ENCODE data around the gene GEMIN4. TPM values are rescaled to one million over a fixed set of nuclear protein-coding genes. Genes with fewer than 3 reads are reported as not detected.

Gene GEMIN4
- total and polyA plus RNA-seq, 2 donors from 2014 or later, result 4.6 to 14.8 TPM

GRCh38 chr17:731644-732066 lies 20.4 kb downstream of the GEMIN4 start:
- peak in 1 of 5 donors; percentile 71 for DNase-seq
- no peak for FAIRE-seq
- no peak for TF ChIP-seq CTCF (IDR thresholded peaks at IDR 0.05; ENCODE audit: borderline replicate concordance, extremely low read depth, insufficient read depth)
- H3K27me3 ChIP-seq (ENCODE audit: control insufficient read depth, insufficient read depth, low read length), result no peaks in the 10 kb centered on the region
- peak overlapping the region; percentile 33 to 61 (median 39) for H3K4me3 ChIP-seq (ENCODE audit: low read length in 3 of 3)
- intact Hi-C loops (cut with DNase I), result no loop called here
- H3K9ac ChIP-seq (ENCODE audit: low read length in 3 of 3), result peak overlapping the region in 2 of 3 donors; percentile 8 to 51
- H3K27ac ChIP-seq (ENCODE audit: low read depth in 2 of 2, low read length in 2 of 2), result no peak overlapping the region
- no peaks in the 10 kb centered on the region for H3K36me3 ChIP-seq (ENCODE audit: control insufficient read depth in 2 of 3, insufficient read depth in 3 of 3, low read length in 3 of 3)
- H3K9me3 ChIP-seq (ENCODE audit: control insufficient read depth in 2 of 3, insufficient read depth in 1 of 3, low read length in 3 of 3), result no peaks in the 10 kb centered on the region
- peaks cover 0 to 6% (median 0%) of the 10 kb centered on the region in 3 donors for H3K4me1 ChIP-seq (ENCODE audit: control insufficient read depth in 2 of 3, insufficient read depth in 2 of 3, low read depth in 1 of 3, low read length in 3 of 3)

- intact Hi-C loops (cut with DNase I), result no loop called here
- FAIRE-seq, result no peak
- DNase-seq, result peak in 1 of 5 donors; percentile 86
- Histone ChIP-seq H3K27ac (ENCODE audit: low read depth in 2 of 2, low read length in 2 of 2) (peak overlapping the region in 1 of 2 donors; percentile 41), H3K4me1 (ENCODE audit: control insufficient read depth in 2 of 3, insufficient read depth in 2 of 3, low read depth in 1 of 3, low read length in 3 of 3) (peaks cover 0 to 6% (median 0%) of the 10 kb centered on the region in 3 donors), H3K9ac (ENCODE audit: low read length in 3 of 3) (no peak overlapping the region), H3K4me3 (ENCODE audit: low read length in 3 of 3) (no peak overlapping the region), H3K27me3 (ENCODE audit: control insufficient read depth, insufficient read depth, low read length) (no peaks in the 10 kb centered on the region), H3K36me3 (ENCODE audit: control insufficient read depth in 2 of 3, insufficient read depth in 3 of 3, low read length in 3 of 3) (no peaks in the 10 kb centered on the region), H3K9me3 (ENCODE audit: control insufficient read depth in 2 of 3, insufficient read depth in 1 of 3, low read length in 3 of 3) (no peaks in the 10 kb centered on the region)
- TF ChIP-seq CTCF (IDR thresholded peaks at IDR 0.05; ENCODE audit: borderline replicate concordance, extremely low read depth, insufficient read depth), result no peak
These were observed 23.2 kb downstream of the GEMIN4 start for GRCh38 chr17:728911-729310.

- no peak for TF ChIP-seq CTCF (IDR thresholded peaks at IDR 0.05; ENCODE audit: borderline replicate concordance, extremely low read depth, insufficient read depth)
- no peak overlapping the region for H3K9ac ChIP-seq (ENCODE audit: low read length in 3 of 3)
- intact Hi-C loops (cut with DNase I), result no loop called here
- H3K27ac ChIP-seq (ENCODE audit: low read depth in 2 of 2, low read length in 2 of 2), result no peak overlapping the region
- H3K27me3 ChIP-seq (ENCODE audit: control insufficient read depth, insufficient read depth, low read length), result no peaks in the 10 kb centered on the region
- no peaks in the 10 kb centered on the region for H3K4me1 ChIP-seq (ENCODE audit: control insufficient read depth in 2 of 3, insufficient read depth in 2 of 3, low read depth in 1 of 3, low read length in 3 of 3)
- H3K9me3 ChIP-seq (ENCODE audit: control insufficient read depth in 2 of 3, insufficient read depth in 1 of 3, low read length in 3 of 3), result no peaks in the 10 kb centered on the region
- H3K36me3 ChIP-seq (ENCODE audit: control insufficient read depth in 2 of 3, insufficient read depth in 3 of 3, low read length in 3 of 3), result no peaks in the 10 kb centered on the region
- DNase-seq, result peak in 1 of 5 donors; percentile 28
- FAIRE-seq, result no peak
- H3K4me3 ChIP-seq (ENCODE audit: low read length in 3 of 3), result no peak overlapping the region
These were observed 25.7 kb downstream of the GEMIN4 start for GRCh38 chr17:726271-726919.

Measured in kidney (tissue), 14 donors.